Astrocyte of the spinal cord (primary cell): ENCODE measurements around the gene LMO1.

Experiments used
- DNase-seq: peaks from one replicate; pipeline ENCODE4 v3.0.0; 2011; ENCODE audit warnings: low read depth, low spot score
- H3K4me3 ChIP-seq: 2 replicates; pipeline ENCODE4 v1.5.1; 2011; ENCODE audit warnings: low read depth, mild to moderate bottlenecking, low read length, moderate library complexity
- CTCF ChIP-seq: IDR thresholded peaks from 2 replicates; pipeline ENCODE4 v1.5.1; 2012; ENCODE audit warnings: low read depth, mild to moderate bottlenecking, low read length, inconsistent platforms
- in situ Hi-C: cut with HindIII; loops from 2 replicates; pipeline ENCODE4 v1.10.0; 2017; ENCODE audit warnings: low sequenced_read_pairs

LMO1 gene

GRCh38 chr11:8266246-8267241 is 2.9 kb upstream of the LMO1 start:
- in situ Hi-C loops, result no loop called here
- H3K4me3 ChIP-seq, result no peak overlapping the region
- TF ChIP-seq CTCF, result no peak
- no peak for DNase-seq

- H3K4me3 ChIP-seq, result no peak overlapping the region
- TF ChIP-seq CTCF, result peak; percentile 25
- DNase-seq, result no peak
- in situ Hi-C loops, result no loop called here
Measured at GRCh38 chr11:8265681-8266241, 2.1 kb upstream of the LMO1 start.

- H3K4me3 ChIP-seq, result peak overlapping the region; percentile 7
- TF ChIP-seq CTCF, result no peak
- no peak for DNase-seq
- in situ Hi-C loops, result no loop called here
Measured at GRCh38 chr11:8263109-8263768, 439 bp downstream of the LMO1 start.

DNA sequence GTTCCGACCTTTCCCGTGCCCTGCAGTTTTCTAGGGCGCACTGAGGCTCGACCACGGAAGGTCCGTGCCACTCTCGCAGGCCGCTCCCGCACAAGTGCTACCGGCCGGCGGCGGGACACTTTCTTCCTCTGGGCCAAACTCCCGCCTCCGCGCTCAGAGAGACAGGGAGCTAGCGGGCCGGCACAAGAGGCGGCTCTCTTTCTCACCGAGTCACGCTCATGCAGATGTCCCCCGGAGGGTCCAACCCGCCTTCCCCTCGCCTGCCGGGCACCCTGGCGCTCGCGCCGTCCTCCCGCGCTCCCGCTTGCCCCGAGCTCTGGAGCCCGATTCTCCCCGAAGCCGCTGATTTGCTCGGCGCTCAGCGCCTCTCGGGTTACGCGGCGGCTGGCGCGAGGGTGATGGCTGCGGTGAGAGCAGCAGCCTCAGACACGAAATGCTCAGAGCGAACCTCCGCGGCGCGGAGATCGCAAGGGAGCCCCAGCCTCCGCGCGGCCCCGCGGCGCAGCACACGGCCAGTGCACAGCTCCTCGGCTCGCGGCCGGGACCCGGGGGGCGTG is 1.0 kb downstream of the LMO1 start:
- H3K4me3 ChIP-seq, result peak overlapping the region; percentile 22
- peak; percentile 63 for DNase-seq
- no peak for TF ChIP-seq CTCF
- in situ Hi-C loops, result no loop called here

DNA sequence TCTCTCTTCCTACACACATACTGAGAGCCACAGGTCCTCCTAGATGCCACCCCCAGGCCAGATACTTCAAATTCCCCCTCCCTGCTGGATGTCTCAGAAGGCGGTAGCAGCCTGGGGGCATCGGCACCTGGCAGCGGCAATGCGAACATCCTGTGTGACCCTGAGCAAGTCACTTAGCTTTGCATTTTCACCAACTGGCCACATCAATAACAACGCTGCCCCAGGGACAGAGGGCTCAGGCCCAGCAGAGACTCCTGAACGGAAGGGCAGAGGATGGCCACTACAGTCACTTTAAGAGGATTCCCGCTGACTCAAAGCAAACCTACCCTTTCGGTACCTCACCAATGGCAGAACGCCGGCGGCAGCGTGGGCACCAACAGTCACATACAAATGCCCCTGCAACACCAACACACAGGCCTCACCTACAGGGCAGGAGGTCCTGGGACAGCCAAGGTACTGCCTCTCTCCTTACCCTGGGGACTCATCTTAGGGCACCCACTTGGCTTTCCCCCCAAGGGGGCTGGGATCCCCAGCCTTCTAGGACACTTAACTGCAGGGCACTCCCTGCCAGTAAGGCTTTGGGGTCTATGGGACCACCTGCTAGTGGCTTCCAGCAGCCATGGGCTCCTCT is 1.6 kb downstream of the LMO1 start:
- in situ Hi-C loops, result no loop called here
- H3K4me3 ChIP-seq, result no peak overlapping the region
- TF ChIP-seq CTCF, result no peak
- DNase-seq, result no peak

- no peak for TF ChIP-seq CTCF
- in situ Hi-C loops, result no loop called here
- H3K4me3 ChIP-seq, result no peak overlapping the region
- DNase-seq, result no peak
Measured at GRCh38 chr11:8261291-8261690, 2.4 kb downstream of the LMO1 start.
